GM18951 (cell line): ENCODE measurements around the gene SNCA.

ENCODE experiments used
- POLR2A ChIP-seq: IDR thresholded peaks from 4 replicates; pipeline ENCODE4 v1.6.1; 2011; ENCODE audit warnings: mild to moderate bottlenecking; ENCODE audit not compliant: insufficient read length, insufficient read depth; ENCODE audit errors: extremely low read depth
- in situ Hi-C: fragments of 300-500 bp; cut with MboI; formaldehyde crosslinking; loops from one replicate; pipeline ENCODE4 v1.12.0; 2022; ENCODE audit warnings: low sequenced_read_pairs, mixed read lengths, inconsistent platforms; ENCODE audit not compliant: unreplicated experiment

SNCA gene

DNA sequence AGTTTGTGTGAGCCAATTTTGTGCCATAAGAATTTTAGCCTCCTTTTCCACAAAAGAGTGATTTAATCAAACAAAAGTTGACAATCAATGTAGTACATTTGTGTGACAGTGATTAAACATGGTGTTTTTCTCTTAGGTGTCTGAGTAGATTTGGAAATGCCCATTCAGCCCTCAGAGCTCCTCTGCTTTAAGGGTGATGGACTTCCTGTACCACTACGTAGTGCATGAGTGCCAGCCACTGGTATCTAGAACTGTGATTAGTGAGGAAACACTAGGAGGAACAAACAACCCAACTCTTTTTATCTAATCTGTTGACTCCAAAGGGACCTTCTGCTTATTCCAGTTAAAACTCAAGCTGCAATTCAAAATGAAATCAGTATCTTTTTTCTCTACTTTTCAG, 151.7 kb downstream of the SNCA start:
- in situ Hi-C loops, result no loop called here

DNA sequence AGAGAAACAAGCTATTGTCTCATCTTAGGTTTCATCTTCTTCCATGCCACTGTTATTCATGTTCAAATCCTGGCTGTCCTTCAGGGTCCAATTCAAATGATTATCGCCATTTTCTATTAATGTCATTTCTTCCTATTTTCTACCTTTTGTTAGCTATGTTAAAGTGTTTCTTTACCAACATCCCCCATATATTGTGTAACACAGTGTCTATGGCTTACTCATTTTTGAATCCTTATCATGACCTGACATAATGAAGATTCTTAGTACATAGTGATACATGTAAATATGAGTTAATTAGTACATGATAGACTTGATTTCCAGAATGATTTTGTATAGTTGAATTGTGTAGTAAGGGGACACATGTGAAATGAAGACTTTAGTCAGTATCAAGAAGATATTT, 152.4 kb downstream of the SNCA start:
- in situ Hi-C loops, result no loop called here
- TF ChIP-seq POLR2A, result no peak

More for the DNA sequence above, 151.7 kb downstream of the SNCA start:
- no peak for TF ChIP-seq POLR2A

DNA sequence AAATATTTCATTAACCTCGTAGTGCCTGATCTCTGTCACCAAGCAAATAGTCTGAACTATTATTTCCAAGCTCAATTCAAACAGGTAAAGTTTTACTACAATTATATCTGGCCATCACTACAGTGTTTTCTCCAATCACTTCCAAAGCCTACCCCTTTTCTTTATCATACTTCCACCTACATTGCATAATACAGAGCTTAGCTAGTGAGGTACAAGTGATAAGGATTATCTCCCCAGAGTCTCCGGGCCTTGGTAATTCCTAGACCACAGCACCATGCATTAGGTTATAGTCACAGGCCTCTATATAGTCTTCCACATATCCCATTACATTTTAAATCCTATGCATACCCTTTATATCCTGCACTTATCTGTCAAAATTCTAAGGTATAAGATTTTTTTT, 154.2 kb downstream of the SNCA start:
- no peak for TF ChIP-seq POLR2A
- in situ Hi-C loops, result no loop called here

DNA sequence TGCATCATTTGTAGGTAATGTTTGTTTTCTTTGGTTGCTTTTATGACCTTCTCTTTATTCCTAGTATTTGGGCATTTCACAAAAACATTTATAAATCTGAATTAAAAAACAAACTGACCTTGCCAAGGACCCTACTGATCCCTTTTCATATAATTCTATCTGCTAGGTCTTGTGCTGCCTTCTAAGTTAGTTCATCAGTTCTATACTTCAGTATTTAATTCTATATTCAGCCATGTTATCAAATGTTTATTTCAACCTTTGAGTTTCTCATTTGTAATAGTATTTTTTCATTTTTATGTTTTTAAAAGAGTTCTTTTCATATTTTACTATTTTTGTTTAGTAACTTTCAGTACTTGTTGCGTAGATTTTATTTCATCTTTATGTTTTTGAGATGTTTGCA, 155.3 kb downstream of the SNCA start:
- TF ChIP-seq POLR2A, result no peak
- in situ Hi-C loops, result no loop called here

DNA sequence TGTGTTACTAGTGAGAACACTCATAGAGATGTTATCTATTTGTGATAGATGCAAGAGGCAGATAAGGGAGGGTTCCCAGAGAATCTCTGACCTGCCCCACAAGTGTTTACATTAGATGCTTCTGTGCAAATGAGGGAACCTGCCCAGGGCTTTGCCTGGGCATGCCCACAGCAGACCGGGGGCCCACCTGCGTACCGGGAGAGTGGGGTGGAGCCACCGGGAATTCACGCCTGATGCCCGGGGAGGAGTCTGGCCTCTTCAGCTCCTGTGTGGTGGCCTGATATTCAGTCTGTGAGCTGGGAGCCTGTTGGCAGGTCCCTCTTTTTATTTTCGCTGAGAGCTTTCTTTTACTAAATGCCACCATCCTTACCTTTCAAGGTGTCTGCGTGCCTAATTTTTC, 155.7 kb downstream of the SNCA start:
- no peak for TF ChIP-seq POLR2A
- in situ Hi-C loops, result no loop called here

DNA sequence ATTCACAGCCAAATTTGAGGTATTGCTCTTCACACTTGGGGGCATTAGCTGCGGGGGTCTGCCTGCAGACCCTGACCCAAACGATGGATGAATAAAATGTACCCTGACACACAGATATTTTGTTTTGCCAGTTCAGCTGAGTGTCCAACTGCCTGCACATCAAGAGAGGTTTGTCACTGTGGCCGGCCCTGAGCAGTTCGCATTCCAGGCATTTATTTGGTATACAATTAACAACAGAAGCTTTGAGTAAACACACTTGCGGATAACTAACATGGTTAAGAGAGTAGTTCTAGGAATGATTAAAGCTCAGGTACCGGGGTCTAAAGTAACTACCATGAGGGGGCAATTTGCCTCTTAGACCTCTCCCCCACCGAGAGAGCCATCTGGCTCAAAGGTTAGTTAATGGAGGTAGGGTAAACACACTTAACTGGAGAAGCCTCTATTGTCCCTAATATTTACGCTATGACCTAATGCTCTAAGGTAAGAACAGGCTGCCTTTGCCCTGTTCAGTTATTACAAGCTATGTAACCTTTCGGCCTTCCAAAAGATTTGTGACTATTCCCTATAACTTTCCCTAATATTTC, 162.0 kb downstream of the SNCA start:
- in situ Hi-C loops, result no loop called here
- TF ChIP-seq POLR2A, result no peak
